ENCODE measurements around the gene FNDC1.

FNDC1 gene

DNA sequence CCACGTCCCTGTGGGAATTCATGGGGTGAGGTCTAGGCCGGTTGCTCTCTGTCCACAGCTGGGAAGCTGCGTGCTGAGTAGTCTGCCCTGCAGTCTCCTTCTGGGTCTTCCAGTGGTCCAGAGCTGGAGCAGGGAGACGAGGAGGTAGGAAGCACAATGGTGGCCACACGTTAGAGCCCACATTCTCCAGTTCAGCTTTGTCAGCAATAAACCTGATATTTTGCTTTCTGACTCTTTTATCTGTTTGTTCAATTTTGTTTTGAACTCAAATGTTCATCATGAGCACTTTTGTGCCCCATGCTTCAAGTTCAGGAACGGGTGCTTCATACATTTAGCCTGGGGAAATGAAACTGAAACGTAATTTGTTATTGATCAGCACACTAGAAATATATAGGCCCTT lies 21.3 kb downstream of the FNDC1 start:
- H3K27me3 ChIP-seq (ENCODE audit: low read depth, low read length), result no peaks in the 10 kb centered on the region
- H2AFZ ChIP-seq (ENCODE audit: low read depth, low read length), result no peak overlapping the region
- H3K27ac ChIP-seq (ENCODE audit: low read length), result no peak overlapping the region
- no peaks in the 10 kb centered on the region for H3K79me2 ChIP-seq (ENCODE audit: low read length)
- no peak overlapping the region for H3K4me2 ChIP-seq (ENCODE audit: low read length)
- no peaks in the 10 kb centered on the region for H3K36me3 ChIP-seq (replicated peaks; ENCODE audit: low read depth, low read length)
- TF ChIP-seq, protein P1, sequence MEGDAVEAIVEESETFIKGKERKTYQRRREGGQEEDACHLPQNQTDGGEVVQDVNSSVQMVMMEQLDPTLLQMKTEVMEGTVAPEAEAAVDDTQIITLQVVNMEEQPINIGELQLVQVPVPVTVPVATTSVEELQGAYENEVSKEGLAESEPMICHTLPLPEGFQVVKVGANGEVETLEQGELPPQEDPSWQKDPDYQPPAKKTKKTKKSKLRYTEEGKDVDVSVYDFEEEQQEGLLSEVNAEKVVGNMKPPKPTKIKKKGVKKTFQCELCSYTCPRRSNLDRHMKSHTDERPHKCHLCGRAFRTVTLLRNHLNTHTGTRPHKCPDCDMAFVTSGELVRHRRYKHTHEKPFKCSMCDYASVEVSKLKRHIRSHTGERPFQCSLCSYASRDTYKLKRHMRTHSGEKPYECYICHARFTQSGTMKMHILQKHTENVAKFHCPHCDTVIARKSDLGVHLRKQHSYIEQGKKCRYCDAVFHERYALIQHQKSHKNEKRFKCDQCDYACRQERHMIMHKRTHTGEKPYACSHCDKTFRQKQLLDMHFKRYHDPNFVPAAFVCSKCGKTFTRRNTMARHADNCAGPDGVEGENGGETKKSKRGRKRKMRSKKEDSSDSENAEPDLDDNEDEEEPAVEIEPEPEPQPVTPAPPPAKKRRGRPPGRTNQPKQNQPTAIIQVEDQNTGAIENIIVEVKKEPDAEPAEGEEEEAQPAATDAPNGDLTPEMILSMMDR (IDR thresholded peaks at IDR 0.05; ENCODE audit: low read depth, low read length), result no peak
- TF ChIP-seq EZH2phosphoT487 (IDR thresholded peaks at IDR 0.05; ENCODE audit: low read depth), result no peak
- no peak overlapping the region for H3K9ac ChIP-seq (ENCODE audit: low read length)
- H4K20me1 ChIP-seq (ENCODE audit: insufficient read depth, low read length), result no peaks in the 10 kb centered on the region
- H3K4me1 ChIP-seq (ENCODE audit: low read length), result peaks cover 4% of the 10 kb centered on the region; the same call in 1 of the 2 replicates
- H3K4me3 ChIP-seq (ENCODE audit: low read length), result no peak overlapping the region
- H3K9me3 ChIP-seq (ENCODE audit: insufficient read depth, low read length), result no peaks in the 10 kb centered on the region

DNA sequence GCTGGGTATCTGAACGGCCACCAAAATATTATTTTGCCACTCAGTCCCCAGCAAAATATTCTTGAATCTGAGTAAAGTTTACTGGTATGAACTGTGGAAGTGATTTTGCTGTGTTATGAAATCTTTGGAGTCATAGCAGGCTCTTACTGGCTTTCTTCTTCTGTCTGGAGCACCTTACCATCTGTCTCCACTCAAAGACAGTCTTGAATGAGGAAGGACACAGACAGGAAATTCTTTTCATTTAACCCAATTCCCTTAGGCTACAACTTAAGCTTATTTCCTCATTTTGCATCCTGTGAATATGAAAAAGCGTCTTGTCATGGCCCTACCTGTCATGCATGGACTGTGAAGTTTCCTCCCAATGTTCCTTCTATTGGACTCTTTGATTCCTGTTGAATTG lies 24.7 kb downstream of the FNDC1 start:
- Histone ChIP-seq H3K4me2 (ENCODE audit: low read length) (no peak overlapping the region), H4K20me1 (ENCODE audit: insufficient read depth, low read length) (no peaks in the 10 kb centered on the region), H3K4me1 (ENCODE audit: low read length) (peaks cover 13% of the 10 kb centered on the region), H3K36me3 (replicated peaks; ENCODE audit: low read depth, low read length) (no peaks in the 10 kb centered on the region), H3K79me2 (ENCODE audit: low read length) (no peaks in the 10 kb centered on the region), H2AFZ (ENCODE audit: low read depth, low read length) (no peak overlapping the region), H3K27me3 (ENCODE audit: low read depth, low read length) (no peaks in the 10 kb centered on the region), H3K9me3 (ENCODE audit: insufficient read depth, low read length) (no peaks in the 10 kb centered on the region), H3K9ac (ENCODE audit: low read length) (no peak overlapping the region), H3K27ac (ENCODE audit: low read length) (no peak overlapping the region), H3K4me3 (ENCODE audit: low read length) (no peak overlapping the region)
- no peak for TF ChIP-seq EZH2phosphoT487 (IDR thresholded peaks at IDR 0.05; ENCODE audit: low read depth)
- TF ChIP-seq, protein P1 (IDR thresholded peaks at IDR 0.05; ENCODE audit: low read depth, low read length), result no peak

DNA sequence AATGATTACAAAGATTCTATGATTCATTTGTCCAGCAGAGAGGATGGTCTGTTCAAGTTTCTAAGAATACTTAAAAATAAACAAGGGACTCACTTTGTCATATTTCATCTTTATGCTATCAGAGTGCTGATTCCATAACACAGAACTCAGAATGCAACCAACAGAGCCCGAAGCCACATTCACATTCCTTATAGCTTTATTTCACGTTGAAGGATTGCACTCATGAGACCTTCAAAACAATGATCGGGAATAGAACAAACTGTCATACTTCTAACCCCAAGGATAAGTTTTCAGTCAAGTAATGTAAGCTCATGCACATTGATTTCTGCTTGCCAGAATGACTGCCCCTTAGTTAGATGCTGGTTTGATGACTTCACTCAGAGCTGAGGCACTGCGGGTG lies 25.2 kb downstream of the FNDC1 start:
- H3K79me2 ChIP-seq (ENCODE audit: low read length), result no peaks in the 10 kb centered on the region
- no peaks in the 10 kb centered on the region for H3K27me3 ChIP-seq (ENCODE audit: low read depth, low read length)
- no peak overlapping the region for H3K4me2 ChIP-seq (ENCODE audit: low read length)
- no peak overlapping the region for H3K9ac ChIP-seq (ENCODE audit: low read length)
- H3K4me3 ChIP-seq (ENCODE audit: low read length), result no peak overlapping the region
- H3K9me3 ChIP-seq (ENCODE audit: insufficient read depth, low read length), result no peaks in the 10 kb centered on the region
- peaks cover 13% of the 10 kb centered on the region for H3K4me1 ChIP-seq (ENCODE audit: low read length)
- H3K27ac ChIP-seq (ENCODE audit: low read length), result no peak overlapping the region
- H4K20me1 ChIP-seq (ENCODE audit: insufficient read depth, low read length), result no peaks in the 10 kb centered on the region
- H3K36me3 ChIP-seq (replicated peaks; ENCODE audit: low read depth, low read length), result no peaks in the 10 kb centered on the region
- TF ChIP-seq, protein P1 (IDR thresholded peaks at IDR 0.05; ENCODE audit: low read depth, low read length), result no peak
- H2AFZ ChIP-seq (ENCODE audit: low read depth, low read length), result no peak overlapping the region

DNA sequence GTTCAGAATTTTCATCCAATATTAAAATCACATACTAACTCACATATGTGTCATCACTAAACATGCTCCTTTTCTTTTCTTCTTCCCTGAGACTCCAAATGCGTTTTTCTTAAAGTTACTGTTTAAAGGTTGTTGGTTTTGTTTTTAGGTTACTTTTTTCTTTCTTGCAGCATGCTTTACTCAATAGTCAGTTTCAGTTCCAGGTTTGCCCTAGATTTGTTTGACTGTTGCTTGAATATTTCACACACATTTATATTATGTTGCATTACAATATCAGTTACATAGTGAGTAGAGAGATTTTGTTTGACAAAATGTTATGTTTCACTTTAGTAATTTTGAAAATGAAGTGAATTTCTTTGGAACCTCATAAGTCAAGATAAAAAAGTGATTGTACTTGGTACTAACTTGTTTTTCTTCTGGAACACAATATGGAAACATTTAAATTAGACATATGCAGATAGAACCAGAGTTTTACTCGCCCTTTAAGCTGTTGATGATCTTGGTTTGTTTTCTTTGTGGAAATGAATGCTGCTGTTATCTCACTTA lies 27.3 kb downstream of the FNDC1 start:
- H3K9ac ChIP-seq (ENCODE audit: low read length), result no peak overlapping the region
- H3K4me2 ChIP-seq (ENCODE audit: low read length), result no peak overlapping the region
- peaks cover 11% of the 10 kb centered on the region for H3K4me1 ChIP-seq (ENCODE audit: low read length)
- H3K36me3 ChIP-seq (replicated peaks; ENCODE audit: low read depth, low read length), result no peaks in the 10 kb centered on the region
- H2AFZ ChIP-seq (ENCODE audit: low read depth, low read length), result no peak overlapping the region
- no peaks in the 10 kb centered on the region for H3K9me3 ChIP-seq (ENCODE audit: insufficient read depth, low read length)
- no peak overlapping the region for H3K27ac ChIP-seq (ENCODE audit: low read length)
- H3K27me3 ChIP-seq (ENCODE audit: low read depth, low read length), result no peaks in the 10 kb centered on the region
- H3K4me3 ChIP-seq (ENCODE audit: low read length), result no peak overlapping the region
- no peaks in the 10 kb centered on the region for H3K79me2 ChIP-seq (ENCODE audit: low read length)
- no peaks in the 10 kb centered on the region for H4K20me1 ChIP-seq (ENCODE audit: insufficient read depth, low read length)
- TF ChIP-seq EZH2phosphoT487 (IDR thresholded peaks at IDR 0.05; ENCODE audit: low read depth), result no peak
- TF ChIP-seq, protein P1 (IDR thresholded peaks at IDR 0.05; ENCODE audit: low read depth, low read length), result no peak

All from OCI-LY3 (cell line).